HG02763 (cell line): ENCODE results near the gene BRPF3.
A peak's percentile ranks its signal among the peaks of the same experiment; 100 is the strongest.

ENCODE experiments used
- ATAC-seq: cut with Tn5 transposase; IDR thresholded peaks from one replicate; pipeline ENCODE4 v1.9.1; 2021; ENCODE audit warnings: mild to moderate bottlenecking, moderate library complexity; ENCODE audit not compliant: unreplicated experiment

The BRPF3 gene

GRCh38 chr6:36227379-36228228 lies 31.1 kb downstream of the BRPF3 start:
- ATAC-seq = no peak

- no peak for ATAC-seq
These were observed 32.7 kb downstream of the BRPF3 start for GRCh38 chr6:36229223-36229622.

GRCh38 chr6:36230371-36230770 lies 33.8 kb downstream of the BRPF3 start:
- no peak for ATAC-seq

GRCh38 chr6:36232172-36232571 lies 35.6 kb downstream of the BRPF3 start:
- no peak for ATAC-seq

- no peak for ATAC-seq
These were observed 38.8 kb downstream of the BRPF3 start for GRCh38 chr6:36235309-36235708.

- no peak for ATAC-seq
These were observed 39.3 kb downstream of the BRPF3 start for GRCh38 chr6:36235862-36236261.

- no peak for ATAC-seq
These were observed 43.2 kb downstream of the BRPF3 start for GRCh38 chr6:36239774-36240173.

GRCh38 chr6:36241728-36242127 lies 45.2 kb downstream of the BRPF3 start:
- peak; percentile 68 for ATAC-seq

- ATAC-seq = no peak
These were observed 45.6 kb downstream of the BRPF3 start for GRCh38 chr6:36242161-36242560.

GRCh38 chr6:36242626-36243025 lies 46.1 kb downstream of the BRPF3 start:
- ATAC-seq = no peak

GRCh38 chr6:36243562-36244212 lies 47.1 kb downstream of the BRPF3 start:
- ATAC-seq = no peak

- no peak for ATAC-seq
These were observed 48.2 kb downstream of the BRPF3 start for GRCh38 chr6:36244641-36245280.

GRCh38 chr6:36245572-36246061 lies 49.1 kb downstream of the BRPF3 start:
- ATAC-seq = no peak

GRCh38 chr6:36246506-36247268 lies 50.1 kb downstream of the BRPF3 start:
- ATAC-seq = no peak

GRCh38 chr6:36247693-36248092 lies 51.1 kb downstream of the BRPF3 start:
- no peak for ATAC-seq

- no peak for ATAC-seq
These were observed 52.4 kb downstream of the BRPF3 start for GRCh38 chr6:36248980-36249379.

- no peak for ATAC-seq
These were observed 53.0 kb downstream of the BRPF3 start for GRCh38 chr6:36249536-36249935.

GRCh38 chr6:36252005-36252404 lies 55.5 kb downstream of the BRPF3 start:
- no peak for ATAC-seq

- ATAC-seq = no peak
These were observed 67.0 kb downstream of the BRPF3 start for GRCh38 chr6:36263390-36264000.

GRCh38 chr6:36265744-36266143 lies 69.2 kb downstream of the BRPF3 start:
- ATAC-seq = no peak
